AG09319 (cell line): ENCODE measurements around the gene ERCC3.
"Not testable (repeated sequence)": the region's sequence is repeated elsewhere in the genome, so short reads cannot be mapped to it uniquely, and the experiment has no call there.

Experiments used
- DNase-seq: peaks from one replicate; pipeline ENCODE4 v3.0.0-alpha.2; 2010; ENCODE audit warnings: low read depth; ENCODE audit errors: extremely low read depth
- TF ChIP-seq, protein P1 (sequence below): IDR thresholded peaks from 2 replicates; pipeline ENCODE4 v1.5.1; 2011; ENCODE audit warnings: low read depth, mild to moderate bottlenecking, inconsistent platforms, low read length, moderate library complexity

ERCC3 gene

GRCh38 chr2:127235082-127235702 is 58.8 kb downstream of the ERCC3 start:
- TF ChIP-seq, protein P1, sequence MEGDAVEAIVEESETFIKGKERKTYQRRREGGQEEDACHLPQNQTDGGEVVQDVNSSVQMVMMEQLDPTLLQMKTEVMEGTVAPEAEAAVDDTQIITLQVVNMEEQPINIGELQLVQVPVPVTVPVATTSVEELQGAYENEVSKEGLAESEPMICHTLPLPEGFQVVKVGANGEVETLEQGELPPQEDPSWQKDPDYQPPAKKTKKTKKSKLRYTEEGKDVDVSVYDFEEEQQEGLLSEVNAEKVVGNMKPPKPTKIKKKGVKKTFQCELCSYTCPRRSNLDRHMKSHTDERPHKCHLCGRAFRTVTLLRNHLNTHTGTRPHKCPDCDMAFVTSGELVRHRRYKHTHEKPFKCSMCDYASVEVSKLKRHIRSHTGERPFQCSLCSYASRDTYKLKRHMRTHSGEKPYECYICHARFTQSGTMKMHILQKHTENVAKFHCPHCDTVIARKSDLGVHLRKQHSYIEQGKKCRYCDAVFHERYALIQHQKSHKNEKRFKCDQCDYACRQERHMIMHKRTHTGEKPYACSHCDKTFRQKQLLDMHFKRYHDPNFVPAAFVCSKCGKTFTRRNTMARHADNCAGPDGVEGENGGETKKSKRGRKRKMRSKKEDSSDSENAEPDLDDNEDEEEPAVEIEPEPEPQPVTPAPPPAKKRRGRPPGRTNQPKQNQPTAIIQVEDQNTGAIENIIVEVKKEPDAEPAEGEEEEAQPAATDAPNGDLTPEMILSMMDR = no peak
- DNase-seq = no peak

DNA sequence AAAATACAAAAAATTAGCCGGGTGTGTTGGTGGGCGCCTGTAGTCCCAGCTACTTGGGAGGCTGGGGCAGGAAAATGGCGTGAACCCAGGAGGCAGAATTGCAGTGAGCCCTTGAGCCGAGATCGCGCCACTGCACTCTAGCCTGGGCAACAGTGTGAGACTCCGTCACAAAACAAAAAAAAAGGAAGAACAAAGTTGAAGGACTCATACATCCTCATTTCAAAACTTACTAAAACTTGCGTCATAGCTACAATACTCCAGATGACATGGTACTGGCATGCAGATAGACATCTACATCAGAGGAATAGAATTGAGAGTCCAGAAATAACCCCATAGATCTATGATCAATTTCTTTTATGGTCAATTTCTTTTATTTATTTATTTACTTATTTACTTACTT is 60.2 kb downstream of the ERCC3 start:
- TF ChIP-seq, protein P1 = no peak
- DNase-seq = no peak

GRCh38 chr2:127231130-127231865 is 62.6 kb downstream of the ERCC3 start:
- TF ChIP-seq, protein P1 = no peak
- no peak for DNase-seq

- TF ChIP-seq, protein P1 = no peak
- DNase-seq = no peak
These were observed 64.4 kb downstream of the ERCC3 start for GRCh38 chr2:127229555-127229954.

- TF ChIP-seq, protein P1 = no peak
- no peak for DNase-seq
These were observed 65.8 kb downstream of the ERCC3 start for GRCh38 chr2:127228102-127228501.

GRCh38 chr2:127227264-127227660 is 66.7 kb downstream of the ERCC3 start:
- not testable (repeated sequence) for DNase-seq

DNA sequence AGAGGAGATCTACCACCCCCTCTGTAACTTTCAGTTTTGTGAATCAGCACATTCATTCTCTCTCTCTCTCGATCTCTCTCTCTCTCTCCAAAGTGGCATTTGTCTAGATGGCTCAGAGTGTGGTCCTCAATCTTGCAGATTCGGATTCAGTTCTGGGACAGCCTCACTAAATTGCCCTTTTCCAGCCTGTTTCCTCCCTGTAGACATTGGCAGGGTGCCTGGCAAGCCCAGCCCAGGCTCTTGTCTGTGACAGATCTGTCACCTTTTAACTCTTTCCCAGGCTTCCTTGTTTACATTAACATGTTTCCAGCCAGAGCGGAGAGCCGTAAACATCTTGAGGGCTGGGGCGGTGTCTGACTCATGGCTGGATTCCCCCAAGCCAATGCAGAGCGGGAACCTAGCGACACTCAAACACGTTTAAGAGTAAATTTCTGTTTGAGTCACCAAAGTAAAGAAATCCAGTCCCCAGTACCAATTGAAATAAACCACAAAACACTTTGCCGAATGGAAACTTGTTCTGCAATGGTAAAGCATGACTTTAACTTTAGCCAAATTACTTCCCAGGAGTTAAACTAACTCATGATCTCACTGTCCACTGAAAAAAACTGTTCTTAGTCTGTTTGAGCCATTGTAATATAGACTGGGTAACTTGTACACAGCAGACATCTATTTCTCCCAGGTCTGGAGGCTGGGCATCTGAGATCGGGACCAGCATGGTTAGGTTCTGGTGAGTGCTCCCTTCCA is 67.3 kb downstream of the ERCC3 start:
- TF ChIP-seq, protein P1 = no peak
- DNase-seq = peak; percentile 32
